ENCODE results near the gene FAM20C.
"Not testable (repeated sequence)": the region's sequence is repeated elsewhere in the genome, so short reads cannot be mapped to it uniquely, and the experiment has no call there.

The FAM20C gene

DNA sequence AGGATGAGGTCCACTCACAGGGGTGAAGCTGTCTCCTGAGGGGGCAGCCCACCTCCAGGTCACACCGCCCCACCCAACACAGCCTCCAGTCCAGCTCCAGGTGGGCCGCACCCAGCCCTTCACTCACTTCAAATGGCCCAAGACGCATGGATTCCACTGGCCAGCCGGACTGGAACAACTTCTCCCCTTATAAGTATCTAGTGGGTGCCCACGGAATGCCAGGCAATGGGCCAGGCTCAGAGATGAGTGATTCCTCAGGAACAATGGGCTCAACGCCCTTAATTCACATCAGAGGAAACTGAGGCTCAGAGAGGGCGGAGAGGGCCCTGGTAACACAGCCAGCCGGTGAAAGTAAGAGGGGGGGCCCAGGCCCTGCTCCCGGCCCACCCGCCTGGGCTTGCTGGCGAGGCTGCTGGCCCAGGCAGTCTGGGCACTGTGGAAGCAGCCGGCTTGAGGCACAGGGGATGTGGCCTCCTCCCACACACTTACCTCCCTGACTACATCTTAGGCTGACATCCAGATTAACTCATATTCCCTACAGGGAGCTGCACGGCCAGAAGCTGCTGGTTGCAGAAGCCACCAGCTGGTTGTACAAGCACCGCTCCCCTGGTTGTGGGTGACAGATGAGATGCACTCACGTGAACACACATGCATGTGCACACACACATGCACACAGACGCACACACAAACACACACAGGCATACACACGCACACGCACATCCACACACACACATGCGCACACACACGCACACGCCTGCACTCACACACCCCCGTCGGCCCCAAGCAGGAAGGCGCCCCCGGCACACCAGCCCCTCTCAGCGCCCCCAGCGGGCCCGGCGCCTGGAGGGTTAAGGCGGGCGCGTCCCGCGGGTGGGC is 1.0 kb upstream of the FAM20C start:
- no peak for DNase-seq (ENCODE audit: low read depth, low spot score)

DNA sequence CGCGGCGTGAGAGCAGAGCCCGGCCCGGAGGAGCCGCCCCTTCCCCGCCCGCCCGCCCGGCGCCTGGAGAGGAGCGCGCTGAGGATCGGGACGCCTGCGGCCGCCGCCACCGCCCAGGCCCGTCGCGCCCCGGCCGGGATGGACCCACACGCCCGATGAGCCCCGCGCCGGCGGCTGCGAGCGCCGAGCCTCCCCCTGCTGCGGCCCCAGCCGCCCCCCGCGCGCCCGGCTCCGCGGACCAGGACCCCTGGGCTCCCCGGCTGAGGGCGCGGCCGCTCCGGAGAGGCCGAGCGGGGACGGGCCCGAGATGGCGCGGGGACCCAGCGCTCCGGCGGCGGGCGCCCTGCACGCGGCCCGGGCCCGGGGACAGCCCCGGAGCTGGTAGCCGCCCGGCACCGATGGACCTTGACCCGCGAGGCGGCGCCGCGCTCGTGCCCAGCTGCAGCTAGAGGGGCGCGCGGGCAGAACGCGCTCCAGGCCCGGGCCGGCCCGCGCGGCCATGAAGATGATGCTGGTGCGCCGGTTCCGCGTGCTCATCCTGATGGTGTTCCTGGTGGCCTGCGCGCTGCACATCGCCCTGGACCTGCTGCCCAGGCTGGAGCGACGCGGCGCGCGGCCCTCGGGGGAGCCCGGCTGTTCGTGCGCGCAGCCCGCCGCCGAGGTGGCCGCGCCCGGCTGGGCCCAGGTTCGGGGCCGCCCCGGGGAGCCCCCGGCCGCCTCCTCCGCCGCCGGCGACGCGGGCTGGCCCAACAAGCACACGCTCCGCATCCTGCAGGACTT is 520 bp downstream of the FAM20C start:
- DNase-seq (ENCODE audit: low read depth, low spot score), result no peak

DNA sequence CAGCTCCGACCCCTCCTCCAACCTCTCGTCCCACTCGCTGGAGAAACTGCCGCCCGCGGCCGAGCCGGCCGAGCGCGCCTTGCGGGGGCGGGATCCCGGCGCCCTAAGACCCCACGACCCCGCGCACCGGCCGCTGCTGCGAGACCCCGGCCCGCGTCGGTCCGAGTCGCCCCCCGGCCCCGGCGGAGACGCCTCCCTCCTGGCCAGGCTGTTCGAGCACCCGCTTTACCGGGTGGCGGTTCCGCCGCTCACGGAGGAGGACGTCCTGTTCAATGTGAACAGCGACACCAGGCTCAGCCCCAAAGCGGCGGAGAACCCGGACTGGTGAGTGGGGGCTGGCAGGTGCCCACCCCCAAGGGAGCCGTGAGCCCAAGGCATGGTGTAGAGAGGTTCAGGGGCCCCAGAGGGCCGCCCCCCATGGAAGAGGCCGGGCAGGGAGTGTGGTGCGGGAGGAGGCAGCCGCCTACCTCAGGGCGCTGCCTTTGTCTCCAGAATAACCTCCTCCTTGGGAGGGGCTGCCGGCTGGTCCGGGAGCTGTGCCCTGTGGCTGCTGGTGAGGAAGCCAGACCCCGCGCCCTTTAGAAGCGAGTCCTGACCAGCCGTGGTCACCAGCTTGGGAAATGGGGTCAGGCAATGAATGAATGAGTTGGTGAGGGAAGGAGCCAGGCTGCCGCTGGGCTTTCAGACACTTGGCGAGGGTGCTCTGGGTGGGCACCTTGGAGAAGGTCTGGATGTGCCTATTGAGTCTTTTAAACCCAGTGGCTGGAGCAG is 1.3 kb downstream of the FAM20C start:
- DNase-seq (ENCODE audit: low read depth, low spot score), result no peak

DNA sequence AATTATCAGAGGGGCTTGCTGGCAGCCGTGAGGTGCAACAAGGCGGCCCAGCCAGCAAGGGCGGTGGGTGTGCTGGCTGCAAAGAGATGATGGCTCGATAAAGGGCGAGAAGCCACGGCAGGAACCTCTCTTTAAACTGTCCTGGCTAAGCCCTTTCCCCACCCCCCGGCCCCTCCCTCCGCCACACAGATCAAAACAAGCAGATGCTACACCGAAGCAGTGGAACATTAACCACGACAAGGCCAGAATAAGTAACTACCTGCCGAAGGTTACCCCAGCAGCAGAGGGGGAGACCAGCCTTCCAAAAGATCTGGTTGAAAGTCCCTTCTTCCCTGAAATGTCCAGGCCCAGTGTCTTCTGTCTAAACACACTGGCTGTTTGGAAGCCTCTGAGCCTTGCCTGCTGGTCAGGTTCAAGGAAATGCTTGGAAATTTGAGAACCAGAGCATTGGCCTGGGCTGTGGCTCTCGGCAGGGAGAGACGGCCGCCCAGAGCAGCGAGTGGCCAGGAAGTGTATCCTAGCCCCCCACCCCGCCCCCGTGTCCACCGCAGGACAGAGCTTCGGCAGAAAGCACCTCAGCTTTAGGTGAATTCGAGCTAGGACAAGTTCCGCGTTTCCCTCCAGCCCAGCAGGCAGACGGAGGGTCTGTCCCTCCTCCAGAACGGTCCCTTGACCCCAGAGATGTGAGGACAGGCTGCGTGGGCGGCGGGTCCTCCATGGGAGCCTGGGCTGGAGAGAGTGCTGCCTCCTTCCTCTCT is 2.1 kb downstream of the FAM20C start:
- DNase-seq (ENCODE audit: low read depth, low spot score), result no peak

DNA sequence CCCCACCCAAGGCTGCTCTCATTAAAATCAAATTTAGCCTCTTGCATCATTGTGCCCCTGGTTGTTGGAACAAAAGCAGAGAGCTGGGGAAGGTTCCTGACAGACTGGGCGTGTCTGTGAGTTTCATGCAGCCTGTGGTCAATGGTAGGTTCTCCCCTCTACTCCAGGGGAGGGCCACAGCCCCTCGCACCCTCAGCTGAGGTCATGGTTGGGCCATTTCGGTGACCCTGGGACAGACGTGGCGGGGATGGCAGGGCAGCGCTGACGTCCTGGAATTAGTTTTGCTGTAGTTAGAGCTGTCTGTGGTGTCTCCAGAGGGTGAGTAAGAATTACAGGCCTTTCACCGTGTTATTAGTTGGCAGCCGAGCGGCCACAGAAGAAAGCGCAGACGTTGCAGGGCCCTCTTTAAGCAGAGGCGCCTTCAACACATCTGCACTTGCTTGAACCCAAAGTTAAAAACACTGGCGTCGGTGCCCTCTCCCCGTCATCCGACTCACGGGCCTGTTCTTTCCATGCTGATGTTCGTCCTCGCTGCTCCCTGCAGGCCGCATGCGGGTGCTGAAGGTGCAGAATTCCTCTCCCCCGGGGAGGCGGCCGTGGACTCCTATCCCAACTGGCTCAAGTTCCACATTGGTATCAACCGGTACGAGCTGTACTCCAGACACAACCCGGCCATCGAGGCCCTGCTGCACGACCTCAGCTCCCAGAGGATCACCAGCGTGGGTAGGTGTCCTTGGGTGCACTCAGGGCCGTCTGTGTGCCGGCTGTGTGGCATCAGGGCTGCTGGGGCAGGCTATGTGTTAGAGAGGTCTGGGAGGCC is 2.8 kb downstream of the FAM20C start:
- no peak for DNase-seq (ENCODE audit: low read depth, low spot score)

DNA sequence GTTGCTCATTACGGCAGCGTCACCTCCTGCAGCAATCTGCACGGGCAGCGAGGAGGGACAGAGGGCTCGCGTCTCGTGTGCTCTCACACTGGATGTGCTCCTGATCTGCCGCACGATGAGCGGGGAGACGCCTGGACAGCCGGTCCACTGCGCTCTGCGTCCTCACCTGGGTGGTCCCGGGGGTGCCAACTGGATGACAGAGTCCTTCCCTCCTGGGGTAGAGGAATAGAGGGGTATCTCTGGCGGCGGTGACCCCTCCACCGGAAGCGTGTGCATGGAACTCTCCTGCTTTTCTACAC is 3.4 kb downstream of the FAM20C start:
- no peak for DNase-seq (ENCODE audit: low read depth, low spot score)

DNA sequence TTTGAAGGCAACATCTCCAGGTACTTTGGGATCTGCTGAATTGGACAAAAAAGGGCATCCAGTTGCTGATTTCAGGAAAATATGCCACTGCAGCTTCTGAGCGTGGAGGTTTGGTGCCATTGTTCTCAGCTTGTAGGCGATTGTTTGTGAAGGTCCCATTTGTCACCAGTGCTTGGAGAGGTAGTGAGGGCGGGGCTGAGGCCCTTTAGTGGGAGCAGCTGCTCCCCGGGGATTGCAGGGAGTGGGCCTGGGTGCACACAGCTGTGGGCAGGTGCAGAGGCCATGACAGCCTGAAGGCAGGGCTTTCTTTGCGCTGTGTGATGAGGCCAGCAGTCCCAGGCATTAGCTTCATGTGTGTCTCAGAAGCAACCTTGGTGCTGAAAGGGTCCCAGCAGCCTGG is 3.9 kb downstream of the FAM20C start:
- no peak for DNase-seq (ENCODE audit: low read depth, low spot score)

DNA sequence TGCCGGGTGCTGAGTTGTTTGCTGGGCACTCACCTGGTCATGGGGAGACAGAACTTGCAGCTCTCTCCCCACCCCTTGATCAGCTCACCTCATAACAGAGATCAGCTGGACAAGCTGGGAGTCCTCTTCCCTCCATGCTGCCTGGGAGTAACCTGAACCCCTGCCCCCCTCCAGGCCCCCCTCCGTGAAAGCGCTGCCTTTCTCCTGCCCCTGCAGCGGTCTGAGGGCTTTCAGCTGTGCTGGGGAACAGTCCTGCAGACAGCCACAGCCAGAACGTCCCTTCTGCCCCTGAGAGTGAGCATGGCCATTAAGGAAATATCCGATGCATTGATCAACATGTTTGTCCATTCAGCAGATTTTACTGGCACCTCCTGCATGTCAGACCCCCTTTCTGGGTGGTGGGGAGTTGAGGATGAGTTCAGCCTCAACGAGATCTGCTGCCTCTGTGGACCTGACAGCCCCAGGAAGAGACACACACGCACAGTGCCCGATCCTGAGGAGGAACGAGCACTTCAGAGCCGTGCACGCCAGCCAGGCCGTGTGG is 4.5 kb downstream of the FAM20C start:
- DNase-seq (ENCODE audit: low read depth, low spot score), result no peak

DNA sequence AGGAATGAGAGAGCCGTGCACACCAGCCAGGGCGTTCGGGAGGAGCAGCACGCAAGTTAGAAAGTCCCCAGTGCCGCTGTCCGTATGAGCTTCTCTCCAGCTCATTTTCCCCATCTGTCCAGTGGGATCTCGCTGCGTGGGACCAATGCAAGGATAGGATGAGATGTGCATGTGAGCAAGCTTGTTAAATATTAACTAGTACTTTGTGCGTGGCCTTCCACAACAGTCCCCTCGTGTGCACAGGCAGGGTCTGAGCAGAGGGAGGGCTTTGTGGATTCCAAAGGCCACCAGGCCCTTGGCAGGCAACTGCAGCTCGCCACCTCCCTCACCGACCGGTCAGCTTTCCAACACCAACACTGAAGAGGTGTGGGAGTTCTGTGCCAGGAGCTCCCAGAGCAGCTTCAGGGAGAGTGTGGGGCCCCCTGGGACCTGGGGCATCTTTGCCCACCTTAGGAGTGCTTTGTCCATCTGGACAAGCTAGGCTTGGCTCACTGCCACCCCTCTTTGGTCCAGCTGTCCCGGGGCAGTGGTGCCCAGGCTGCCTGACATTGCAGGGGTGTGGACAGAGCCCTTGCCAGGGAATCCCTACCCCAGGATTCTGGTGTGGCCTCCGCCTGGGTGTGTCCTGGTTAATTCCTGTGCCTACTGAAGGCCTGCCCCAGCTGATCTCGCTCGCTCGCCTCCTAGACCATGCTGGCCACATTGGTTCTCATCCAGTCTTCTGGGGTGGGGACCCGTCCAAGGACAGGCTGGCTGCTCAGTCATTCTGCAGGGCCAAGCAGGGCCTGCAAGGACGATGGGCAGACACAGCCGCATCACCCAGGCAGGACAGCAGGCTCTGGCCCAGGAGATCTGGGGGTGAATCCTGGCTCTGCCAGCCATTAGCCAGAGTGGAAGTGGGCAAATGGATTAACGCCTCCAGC is 5.3 kb downstream of the FAM20C start:
- DNase-seq (ENCODE audit: low read depth, low spot score), result no peak

DNA sequence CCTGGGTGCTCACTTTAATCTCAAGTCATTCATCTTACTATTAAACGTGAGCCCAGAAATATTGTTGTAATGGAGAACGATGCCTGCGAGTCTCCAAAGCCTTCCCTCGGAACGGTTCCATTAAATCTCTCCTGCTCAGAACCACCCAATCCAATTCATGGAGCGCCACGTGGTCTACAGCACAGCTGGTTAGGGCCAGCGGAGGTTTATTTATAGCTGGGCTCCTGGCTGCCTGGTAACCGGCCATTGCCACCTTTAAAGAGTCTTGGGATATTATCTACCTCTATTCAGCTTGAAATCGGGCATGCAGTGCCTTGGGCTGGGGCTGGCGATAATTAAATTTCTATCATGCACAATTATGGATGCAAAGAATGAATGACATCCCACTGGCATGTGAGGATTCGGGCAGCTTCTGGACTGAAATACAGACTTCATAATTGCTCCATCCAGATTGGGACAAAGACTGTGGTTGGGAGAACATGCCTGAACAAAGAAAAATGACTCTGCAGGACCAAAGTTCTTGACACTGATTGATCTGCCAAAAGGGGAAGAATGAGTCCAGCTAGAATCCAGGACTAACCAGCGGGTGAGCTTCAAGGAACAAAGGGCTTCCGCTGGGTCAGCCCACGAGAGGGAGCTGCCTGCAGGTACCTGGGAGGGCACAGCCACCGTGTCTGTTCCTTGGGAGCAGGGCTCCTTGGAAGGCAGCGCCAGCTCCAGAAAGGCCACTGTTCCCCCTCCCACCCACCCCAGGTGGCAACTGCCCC is 7.3 kb downstream of the FAM20C start:
- no peak for DNase-seq (ENCODE audit: low read depth, low spot score)

DNA sequence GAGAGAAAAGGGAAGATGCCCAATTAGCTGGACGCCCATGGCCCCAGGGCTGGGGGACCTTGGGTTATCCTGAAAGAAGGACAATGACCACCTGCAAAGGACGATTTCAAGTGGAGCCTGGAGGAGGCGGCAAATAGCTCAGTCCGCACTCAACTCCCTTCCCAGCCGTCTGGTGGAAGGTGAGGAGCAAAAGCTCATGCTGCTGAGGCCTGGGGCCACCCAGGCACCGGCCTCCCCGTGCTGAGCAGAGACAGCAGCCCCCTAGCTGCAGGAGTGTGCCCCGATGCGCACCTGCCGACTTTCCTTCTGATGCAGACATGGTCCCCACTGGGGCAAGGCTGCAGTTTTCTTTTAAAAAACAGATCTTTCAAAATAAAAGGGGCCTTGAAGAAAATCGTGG is 7.9 kb downstream of the FAM20C start:
- no peak for DNase-seq (ENCODE audit: low read depth, low spot score)

DNA sequence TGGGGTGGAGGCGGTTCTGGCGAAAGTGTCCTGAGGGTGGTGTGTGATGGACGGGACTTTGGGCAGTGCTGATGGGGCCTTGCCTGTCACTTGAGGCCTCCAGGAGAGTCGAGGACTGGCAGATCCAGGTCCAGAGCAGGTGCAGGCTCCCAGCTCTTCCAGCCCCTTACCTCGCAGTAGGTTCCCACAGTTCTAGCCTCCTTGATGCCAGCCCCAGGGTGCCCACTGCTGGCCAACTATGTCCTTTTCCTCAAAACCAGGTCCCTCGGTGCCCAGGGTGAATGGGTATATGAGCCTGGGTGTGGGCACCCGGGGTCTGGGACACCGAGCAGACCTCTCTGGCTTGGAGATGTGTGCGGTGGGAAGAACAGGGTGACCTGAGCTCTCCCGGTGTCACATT is 8.3 kb downstream of the FAM20C start:
- no peak for DNase-seq (ENCODE audit: low read depth, low spot score)

DNA sequence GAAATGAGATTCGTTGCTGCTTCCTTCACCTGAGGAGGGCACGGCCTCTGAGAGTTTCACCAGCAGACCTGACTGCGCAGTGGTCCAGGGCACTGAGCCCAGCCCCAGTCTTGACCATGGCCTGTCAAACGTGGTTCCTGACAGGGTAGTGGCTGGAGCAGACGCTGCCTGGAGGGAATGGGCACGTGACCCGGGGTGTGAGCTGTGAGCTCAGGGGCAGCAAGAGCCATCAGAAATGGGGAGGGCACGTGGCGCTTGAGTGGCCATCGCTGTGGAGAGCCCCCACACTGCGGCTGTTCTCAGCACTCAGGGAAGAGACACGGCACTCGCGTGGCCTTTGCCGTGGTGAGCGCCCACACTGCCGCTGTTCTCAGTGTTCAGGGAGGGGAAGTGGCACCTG is 12.0 kb downstream of the FAM20C start:
- no peak for DNase-seq (ENCODE audit: low read depth, low spot score)

DNA sequence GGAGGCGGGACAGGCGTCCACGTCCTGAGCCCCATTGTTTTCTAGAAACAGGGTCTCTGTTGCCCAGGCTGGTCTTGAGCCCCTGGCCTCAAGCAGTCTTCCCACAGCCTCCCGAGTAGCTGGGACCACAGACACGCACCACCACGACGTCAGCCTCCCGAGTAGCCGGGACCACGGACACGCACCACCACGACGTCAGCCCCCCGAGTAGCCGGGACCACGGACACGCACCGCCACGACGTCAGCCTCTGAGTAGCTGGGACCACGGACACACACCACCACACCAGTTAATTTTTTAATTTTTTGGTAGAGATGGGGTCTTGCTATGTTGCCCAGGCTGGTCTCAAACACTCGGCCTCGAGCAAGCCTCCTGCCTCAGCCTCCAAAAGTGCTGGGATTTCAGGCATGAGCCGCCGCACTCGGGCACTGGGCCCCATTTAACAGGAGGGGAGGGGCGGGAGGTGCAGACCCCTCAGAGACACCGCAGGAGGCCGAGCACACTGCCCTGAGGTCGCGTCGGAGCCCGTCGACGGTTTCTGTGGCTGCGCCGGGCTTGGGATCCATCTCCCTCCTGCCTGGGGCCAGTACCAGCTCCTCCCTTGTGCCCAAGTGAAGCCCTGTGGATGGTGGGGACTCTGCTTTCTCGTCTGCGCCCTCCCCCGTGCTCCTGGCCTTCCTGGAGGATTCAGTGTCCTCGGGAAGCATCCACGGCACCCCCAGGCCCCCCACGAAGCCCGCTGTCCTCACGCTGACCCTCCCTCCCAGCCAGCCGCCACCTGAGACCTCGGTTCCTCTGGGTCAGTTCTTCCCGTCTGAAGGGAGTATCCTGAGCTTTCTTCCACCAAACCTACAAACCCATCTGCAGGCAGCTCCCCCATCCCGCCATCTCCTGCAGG is 13.0 kb downstream of the FAM20C start:
- DNase-seq (ENCODE audit: low read depth, low spot score), result no peak

DNA sequence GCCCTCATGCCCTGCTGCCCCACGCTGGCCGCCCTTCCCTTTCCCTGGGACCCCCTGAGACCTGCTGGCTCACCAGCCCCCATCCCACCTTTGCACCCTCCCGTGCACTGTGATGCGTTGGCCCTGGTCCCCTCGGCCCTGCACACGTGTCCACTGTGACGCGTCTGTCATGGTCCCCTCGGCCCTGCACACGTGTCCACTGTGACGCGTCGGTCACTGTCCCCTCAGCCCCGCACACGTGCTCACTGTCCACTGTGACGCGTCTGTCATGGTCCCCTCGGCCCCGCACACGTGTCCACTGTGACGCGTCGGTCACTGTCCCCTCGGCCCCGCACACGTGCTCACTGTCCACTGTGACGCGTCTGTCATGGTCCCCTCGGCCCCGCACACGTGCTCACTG is 14.0 kb downstream of the FAM20C start:
- DNase-seq (ENCODE audit: low read depth, low spot score), result not testable (repeated sequence)

DNA sequence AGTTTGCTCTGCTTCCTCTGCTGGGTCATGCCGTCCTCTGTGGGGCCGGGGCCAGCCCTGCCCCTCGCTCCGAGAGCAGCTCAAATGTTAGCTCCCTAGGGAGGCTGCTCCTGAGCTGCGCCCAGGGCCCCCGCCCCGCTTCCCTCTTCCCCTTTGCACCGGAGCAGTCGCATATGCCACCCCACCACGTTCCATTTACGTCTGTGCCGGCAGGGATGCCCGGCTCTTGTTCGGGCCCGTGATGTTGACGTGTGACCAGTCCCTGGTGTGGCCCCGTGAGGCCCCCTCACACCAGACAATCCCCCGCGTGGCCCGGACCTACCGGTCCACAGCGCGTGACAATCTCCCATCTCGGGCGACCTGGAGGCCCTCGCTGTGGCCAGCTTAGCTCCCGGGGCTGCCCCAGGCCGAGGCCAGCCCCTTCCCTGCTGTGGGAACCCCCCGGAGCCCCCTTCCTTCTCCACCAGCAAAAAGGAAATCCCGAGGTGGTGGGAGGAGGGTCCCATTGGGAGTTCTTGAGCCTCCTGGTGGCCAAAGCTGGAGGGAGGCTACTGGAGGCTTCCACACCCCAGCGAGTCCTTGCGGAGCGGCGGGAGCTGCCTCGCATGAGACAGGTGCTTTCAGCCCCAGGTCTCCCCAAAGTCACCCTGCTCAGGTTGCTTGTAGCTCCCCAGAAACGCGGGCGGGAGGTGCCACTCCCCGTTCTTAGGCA is 15.2 kb downstream of the FAM20C start:
- no peak for DNase-seq (ENCODE audit: low read depth, low spot score)

DNA sequence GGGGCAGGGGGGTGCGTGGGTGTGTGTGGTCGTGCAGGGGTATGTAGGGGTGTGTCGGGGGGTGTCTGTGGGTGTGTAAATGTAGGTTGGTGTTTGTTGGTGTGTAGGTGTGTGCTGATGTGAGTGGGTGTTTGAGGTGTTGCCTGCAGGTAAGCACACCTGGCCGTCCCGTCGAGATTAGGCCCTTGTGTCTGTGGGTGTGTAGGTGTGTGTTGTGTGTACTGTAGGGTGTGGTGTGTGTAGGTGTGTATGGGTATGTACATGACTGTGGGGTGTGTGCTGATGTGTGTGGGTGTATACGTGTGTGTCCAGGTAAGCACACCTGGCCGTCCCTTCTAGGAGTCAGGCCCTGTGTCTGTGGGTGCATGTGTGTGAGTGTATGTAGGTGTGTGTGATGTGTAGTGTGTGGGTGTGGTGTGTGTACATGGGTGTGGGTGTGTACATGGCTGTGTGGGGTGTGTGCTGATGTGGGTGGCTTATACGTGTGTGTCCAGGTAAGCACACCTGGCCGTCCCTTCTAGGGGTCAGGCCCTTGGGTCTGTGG is 15.8 kb downstream of the FAM20C start:
- DNase-seq (ENCODE audit: low read depth, low spot score), result no peak
